ENCODE measurements around the gene RSU1. TPM values are rescaled to one million over a fixed set of nuclear protein-coding genes. Genes with fewer than 3 reads are reported as not detected.

RSU1 gene
- polyA plus RNA-seq, 1 donor (not counting 4 experiments of a cell fraction or from before 2014, with no cell fraction given): 125 TPM

GRCh38 chr10:16698461-16698860 is 118.8 kb downstream of the RSU1 start:
- Histone ChIP-seq H3K4me1 (ENCODE audit: control insufficient read depth, extremely low read depth, insufficient read depth, low read length) (no peaks in the 10 kb centered on the region), H3K9me1 (ENCODE audit: control insufficient read depth, extremely low read depth, insufficient read depth, low read length) (no peaks in the 10 kb centered on the region), H3K4me2 (ENCODE audit: control insufficient read depth, extremely low read depth, insufficient read depth, low read depth, low read length) (no peak overlapping the region), H3K4me3 (ENCODE audit: control insufficient read depth in 2 of 3, extremely low read depth in 1 of 3, insufficient read depth in 2 of 3, low read depth in 1 of 3, low read length in 3 of 3) (no peak overlapping the region), H3K9ac (ENCODE audit: control insufficient read depth, extremely low read depth, insufficient read depth, low read length) (no peak overlapping the region), H4K20me1 (ENCODE audit: control insufficient read depth, extremely low read depth, insufficient read depth, low read length) (no peaks in the 10 kb centered on the region), H3K79me2 (ENCODE audit: control insufficient read depth, insufficient read depth, low read length) (no peaks in the 10 kb centered on the region), H2AFZ (ENCODE audit: control insufficient read depth, low read length) (no peak overlapping the region), H3K36me3 (ENCODE audit: control insufficient read depth in 2 of 2, extremely low read depth in 1 of 2, insufficient read depth in 2 of 2, low read length in 2 of 2) (no peaks in the 10 kb centered on the region), H3K9me3 (ENCODE audit: control insufficient read depth, low read depth, low read length) (no peaks in the 10 kb centered on the region), H3K27me3 (ENCODE audit: control insufficient read depth, extremely low read depth, insufficient read depth, low read length) (no peaks in the 10 kb centered on the region), H3K27ac (ENCODE audit: control insufficient read depth, insufficient read depth, low read length) (no peak overlapping the region)
- no peak for DNase-seq (ENCODE audit: low read depth, low spot score)
- no peak for FAIRE-seq
- TF ChIP-seq CTCF (optimal IDR thresholded peaks at IDR 0.05 in 1 of 3, IDR thresholded peaks at IDR 0.05 in 1 of 3, conservative IDR thresholded peaks at IDR 0.05 in 1 of 3; ENCODE audit: extremely low read depth in 1 of 3, insufficient read depth in 2 of 3, low read length in 3 of 3) (no peak), EZH2 (IDR thresholded peaks at IDR 0.05; ENCODE audit: low read length) (no peak)
- dilution Hi-C loops (cut with MboI; ENCODE audit: extremely low pct_ligation_motif_present, low sequenced_read_pairs): no loop called here

- H3K4me3 ChIP-seq (ENCODE audit: control insufficient read depth in 2 of 3, extremely low read depth in 1 of 3, insufficient read depth in 2 of 3, low read depth in 1 of 3, low read length in 3 of 3): no peak overlapping the region
- dilution Hi-C loops (cut with MboI; ENCODE audit: extremely low pct_ligation_motif_present, low sequenced_read_pairs): no loop called here
- H2AFZ ChIP-seq (ENCODE audit: control insufficient read depth, low read length): no peak overlapping the region
- no peak overlapping the region for H3K27ac ChIP-seq (ENCODE audit: control insufficient read depth, insufficient read depth, low read length)
- H3K36me3 ChIP-seq (ENCODE audit: control insufficient read depth in 2 of 2, extremely low read depth in 1 of 2, insufficient read depth in 2 of 2, low read length in 2 of 2): peaks cover 0 to 1% of the 10 kb centered on the region in 2 experiments
- no peak overlapping the region for H3K4me2 ChIP-seq (ENCODE audit: control insufficient read depth, extremely low read depth, insufficient read depth, low read depth, low read length)
- DNase-seq (ENCODE audit: low read depth, low spot score) (no peak), FAIRE-seq (no peak)
- H4K20me1 ChIP-seq (ENCODE audit: control insufficient read depth, extremely low read depth, insufficient read depth, low read length): no peaks in the 10 kb centered on the region
- no peaks in the 10 kb centered on the region for H3K27me3 ChIP-seq (ENCODE audit: control insufficient read depth, extremely low read depth, insufficient read depth, low read length)
- H3K9me1 ChIP-seq (ENCODE audit: control insufficient read depth, extremely low read depth, insufficient read depth, low read length): no peaks in the 10 kb centered on the region
- TF ChIP-seq CTCF (optimal IDR thresholded peaks at IDR 0.05 in 1 of 3, IDR thresholded peaks at IDR 0.05 in 1 of 3, conservative IDR thresholded peaks at IDR 0.05 in 1 of 3; ENCODE audit: extremely low read depth in 1 of 3, insufficient read depth in 2 of 3, low read length in 3 of 3) (no peak), EZH2 (IDR thresholded peaks at IDR 0.05; ENCODE audit: low read length) (no peak)
- H3K9me3 ChIP-seq (ENCODE audit: control insufficient read depth, low read depth, low read length): no peaks in the 10 kb centered on the region
- no peaks in the 10 kb centered on the region for H3K79me2 ChIP-seq (ENCODE audit: control insufficient read depth, insufficient read depth, low read length)
- H3K4me1 ChIP-seq (ENCODE audit: control insufficient read depth, extremely low read depth, insufficient read depth, low read length): no peaks in the 10 kb centered on the region
- no peak overlapping the region for H3K9ac ChIP-seq (ENCODE audit: control insufficient read depth, extremely low read depth, insufficient read depth, low read length)
Observed at GRCh38 chr10:16690417-16690816, 126.8 kb downstream of the RSU1 start.
